Measurements from ENCODE around the gene ORAI3. TPM values are rescaled to one million over a fixed set of nuclear protein-coding genes. Genes with fewer than 3 reads are reported as not detected.
A peak's percentile ranks its signal among the peaks of the same experiment; 100 is the strongest.

ORAI3 gene
- total RNA-seq, 6 donors from 2014 or later: 22.2 to 33.9 (median 28.4) TPM

GRCh38 chr16:30944352-30944751 is 4.5 kb upstream of the ORAI3 start:
- H3K9me3 ChIP-seq: no peaks in the 10 kb centered on the region
- DNase-seq (no peak), ATAC-seq (ENCODE audit: low FRiP score in 2 of 2) (no peak)
- no peak overlapping the region for H3K4me3 ChIP-seq
- H3K4me1 ChIP-seq: peaks cover 12 to 23% (median 13%) of the 10 kb centered on the region in 4 donors
- H3K27me3 ChIP-seq: no peaks in the 10 kb centered on the region
- TF ChIP-seq POLR2AphosphoS5 (IDR thresholded peaks at IDR 0.05): no peak
- no peak for TF ChIP-seq POLR2A (IDR thresholded peaks at IDR 0.05)
- TF ChIP-seq EP300 (IDR thresholded peaks at IDR 0.05): no peak
- TF ChIP-seq CTCF (IDR thresholded peaks at IDR 0.05): no peak
- H3K27ac ChIP-seq: no peak overlapping the region
- H3K36me3 ChIP-seq: peaks cover 0 to 26% (median 2%) of the 10 kb centered on the region in 4 donors

GRCh38 chr16:30946671-30947540 is 2.0 kb upstream of the ORAI3 start:
- H3K27ac ChIP-seq: no peak overlapping the region
- DNase-seq: peak in 1 of 2 donors; percentile 83

DNA sequence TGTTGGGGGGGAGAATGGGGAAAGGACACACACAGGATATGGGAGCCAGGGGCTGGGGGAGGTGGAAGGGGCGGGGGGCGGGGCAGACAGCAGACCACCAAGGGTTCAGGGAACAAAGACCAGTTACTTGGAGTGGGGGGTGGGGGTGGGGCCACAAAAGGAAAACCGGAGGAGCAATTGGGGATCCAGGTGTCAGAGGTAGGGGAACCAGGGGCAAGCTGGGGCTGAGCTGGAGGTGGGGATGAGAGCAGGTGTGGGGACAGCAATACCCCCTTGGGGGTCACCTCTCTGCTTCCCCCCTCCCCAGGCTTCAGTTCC is 1.4 kb upstream of the ORAI3 start:
- DNase-seq (no peak), ATAC-seq (ENCODE audit: low FRiP score in 2 of 2) (no peak)
- Histone ChIP-seq H3K4me3 (no peak overlapping the region), H3K27ac (peak overlapping the region; percentile 86 to 99 (median 97)), H3K4me1 (peaks cover 22 to 37% (median 29%) of the 10 kb centered on the region in 4 donors), H3K27me3 (no peaks in the 10 kb centered on the region), H3K9me3 (no peaks in the 10 kb centered on the region), H3K36me3 (peaks cover 0 to 23% (median 2%) of the 10 kb centered on the region in 4 donors)
- TF ChIP-seq POLR2A (IDR thresholded peaks at IDR 0.05) (no peak), EP300 (IDR thresholded peaks at IDR 0.05) (no peak), CTCF (IDR thresholded peaks at IDR 0.05) (no peak), POLR2AphosphoS5 (IDR thresholded peaks at IDR 0.05) (no peak)
- WGBS, 2 donors: 74 to 77% methylated on average over 1 to 3 of the region's 3 CpGs

More at GRCh38 chr16:30946671-30947540, 2.0 kb upstream of the ORAI3 start:
- WGBS, 2 donors: 92 to 95% methylated on average over 26 to 33 of the region's 38 CpGs
- H3K36me3 ChIP-seq: peaks cover 0 to 26% (median 2%) of the 10 kb centered on the region in 4 donors
- H3K9me3 ChIP-seq: no peaks in the 10 kb centered on the region
- H3K4me3 ChIP-seq: no peak overlapping the region
- no peaks in the 10 kb centered on the region for H3K27me3 ChIP-seq
- no peak for ATAC-seq (ENCODE audit: low FRiP score in 2 of 2)
- TF ChIP-seq POLR2AphosphoS5 (IDR thresholded peaks at IDR 0.05) (no peak), EP300 (IDR thresholded peaks at IDR 0.05) (no peak), POLR2A (IDR thresholded peaks at IDR 0.05) (no peak), CTCF (IDR thresholded peaks at IDR 0.05) (no peak)
- peaks cover 27 to 43% (median 35%) of the 10 kb centered on the region in 4 donors for H3K4me1 ChIP-seq

GRCh38 chr16:30947859-30948666 is 805 bp upstream of the ORAI3 start:
- DNase-seq (peak; percentile 92), ATAC-seq (ENCODE audit: low FRiP score in 2 of 2) (peak; percentile 76 to 83)
- H3K4me1 ChIP-seq: peaks cover 22 to 37% (median 29%) of the 10 kb centered on the region in 4 donors
- H3K27me3 ChIP-seq: no peaks in the 10 kb centered on the region
- no peaks in the 10 kb centered on the region for H3K9me3 ChIP-seq
- peaks cover 0 to 18% (median 2%) of the 10 kb centered on the region in 4 donors for H3K36me3 ChIP-seq
- peak overlapping the region; percentile 86 to 99 (median 97) for H3K27ac ChIP-seq
- TF ChIP-seq POLR2A (IDR thresholded peaks at IDR 0.05) (no peak), EP300 (IDR thresholded peaks at IDR 0.05) (no peak), POLR2AphosphoS5 (IDR thresholded peaks at IDR 0.05) (no peak), CTCF (IDR thresholded peaks at IDR 0.05) (no peak)
- H3K4me3 ChIP-seq: peak overlapping the region; percentile 89 to 99 (median 99)
- 0 to 50% methylated on average over 3 to 31 of the region's 44 CpGs for WGBS, 2 donors

All from upper lobe of left lung (tissue), 6 donors.